Neural cell (in vitro differentiated cells): ENCODE results near the gene VSTM2B. TPM values are rescaled to one million over a fixed set of nuclear protein-coding genes. Genes with fewer than 3 reads are reported as not detected.

Experiments
- H2AFZ ChIP-seq: fragments of 200-600, 300-800 bp; sonication (generic), shearing (Covaris generic); 2 replicates; pipeline ENCODE4 v1.6.0; 2014; ENCODE audit warnings: low read depth, mild to moderate bottlenecking, antibody characterized with exemption, low read length, moderate library complexity
- H3F3A ChIP-seq: fragments of 200-600 bp; shearing (Covaris generic); 2 replicates; pipeline ENCODE4 v1.6.1; 2016; ENCODE audit warnings: mild to moderate bottlenecking, moderate library complexity, mixed read lengths, antibody characterized with exemption, low read length; ENCODE audit not compliant: insufficient read depth, poor library complexity, severe bottlenecking
- H3K27ac ChIP-seq: fragments of 200-600, 300-800 bp; sonication (generic), shearing (Covaris generic); 2 replicates; pipeline ENCODE4 v1.5.1; 2014; ENCODE audit warnings: mild to moderate bottlenecking, low read length, moderate library complexity
- H3K27me3 ChIP-seq: fragments of 300-800, 200-600 bp; sonication (generic), shearing (Covaris generic); 2 replicates; pipeline ENCODE4 v1.6.0; 2014; ENCODE audit warnings: mild to moderate bottlenecking, low read depth, low read length, moderate library complexity; ENCODE audit not compliant: insufficient read depth
- H3K36me3 ChIP-seq: fragments of 300-800, 200-600 bp; sonication (generic), shearing (Covaris generic); 2 replicates; pipeline ENCODE4 v1.5.1; 2014; ENCODE audit warnings: mild to moderate bottlenecking, antibody characterized with exemption, low read length, moderate library complexity; ENCODE audit not compliant: insufficient read depth
- H3K4me2 ChIP-seq: fragments of 300-800, 200-600 bp; sonication (generic), shearing (Covaris generic); 2 replicates; pipeline ENCODE4 v1.6.0; 2014; ENCODE audit warnings: mild to moderate bottlenecking, low read length
- H3K4me3 ChIP-seq: fragments of 300-800, 200-600 bp; sonication (generic), shearing (Covaris generic); 2 replicates; pipeline ENCODE4 v1.5.1; 2014; ENCODE audit warnings: mild to moderate bottlenecking, low read length, moderate library complexity
- H3K79me2 ChIP-seq: fragments of 200-600 bp; shearing (Covaris generic); replicated peaks from 2 replicates; pipeline ENCODE4 v1.6.0; 2014; ENCODE audit warnings: mild to moderate bottlenecking, low read length, moderate library complexity; ENCODE audit not compliant: insufficient read depth
- H3K9ac ChIP-seq: fragments of 300-800, 200-600 bp; sonication (generic), shearing (Covaris generic); 2 replicates; pipeline ENCODE4 v1.6.1; 2016; ENCODE audit warnings: mild to moderate bottlenecking, low read length, mixed read lengths
- H3K9me2 ChIP-seq: fragments of 200-600 bp; shearing (Covaris generic); 2 replicates; pipeline ENCODE4 v1.6.1; 2016; ENCODE audit warnings: mild to moderate bottlenecking, low read length, mixed read lengths; ENCODE audit not compliant: insufficient read depth
- H3K9me3 ChIP-seq: fragments of 200-600, 300-800 bp; sonication (generic), shearing (Covaris generic); 2 replicates; pipeline ENCODE4 v1.6.1; 2016; ENCODE audit warnings: mild to moderate bottlenecking, mixed run types, low read length, moderate library complexity, mixed read lengths
- H4K20me1 ChIP-seq: fragments of 200-600 bp; shearing (Covaris generic); 2 replicates; pipeline ENCODE4 v1.6.1; 2016; ENCODE audit warnings: mild to moderate bottlenecking, mixed run types; ENCODE audit not compliant: insufficient read depth
- EP300 ChIP-seq: fragments of 450-650 bp; conservative IDR thresholded peaks from 2 replicates; pipeline ENCODE4 v1.6.1; 2014; ENCODE audit warnings: antibody characterized with exemption, mild to moderate bottlenecking, moderate library complexity; ENCODE audit not compliant: poor library complexity, severe bottlenecking
- EZH2 ChIP-seq: fragments of 200-600, 300-800 bp; shearing (Covaris generic), sonication (generic); IDR thresholded peaks from 2 replicates; pipeline ENCODE4 v1.6.1; 2014; ENCODE audit warnings: antibody characterized with exemption, low read length, borderline replicate concordance, mild to moderate bottlenecking; ENCODE audit not compliant: insufficient read depth, poor library complexity, severe bottlenecking
- MXI1 ChIP-seq: fragments of 450-650 bp; conservative IDR thresholded peaks from 2 replicates; pipeline ENCODE4 v1.6.1; 2014; ENCODE audit warnings: antibody characterized with exemption, mild to moderate bottlenecking; ENCODE audit not compliant: poor library complexity, severe bottlenecking
- POLR2AphosphoS5 ChIP-seq: IDR thresholded peaks from 2 replicates; pipeline ENCODE4 v1.6.1; 2012
- RAD21 ChIP-seq: fragments of 450-650 bp; conservative IDR thresholded peaks from 2 replicates; pipeline ENCODE4 v1.6.1; 2014; ENCODE audit warnings: antibody characterized with exemption, mild to moderate bottlenecking, moderate library complexity
- SMC3 ChIP-seq: fragments of 450-650 bp; conservative IDR thresholded peaks from 2 replicates; pipeline ENCODE4 v1.6.1; 2014; ENCODE audit warnings: antibody characterized with exemption, mild to moderate bottlenecking, moderate library complexity; ENCODE audit not compliant: poor library complexity
- TAF1 ChIP-seq: IDR thresholded peaks from 2 replicates; pipeline ENCODE4 v1.6.1; 2012; ENCODE audit warnings: low read depth
- polyA plus RNA-seq: library from polyadenylated mRNA; depleted of rRNA; stranded (reverse); fragments of >200 nt; gene quantifications from 2 replicates; pipeline ENCODE4 v1.2.3, GENCODE V29; 2014
- TF ChIP-seq, protein P1 (sequence below): IDR thresholded peaks from 2 replicates; pipeline ENCODE4 v1.6.1; 2012; ENCODE audit warnings: borderline replicate concordance
- TF ChIP-seq, protein P2 (sequence below): fragments of 450-650 bp; IDR thresholded peaks from 2 replicates; pipeline ENCODE4 v1.5.1; 2014; ENCODE audit warnings: antibody characterized with exemption, mild to moderate bottlenecking, moderate library complexity; ENCODE audit not compliant: poor library complexity, severe bottlenecking

The VSTM2B gene
- polyA plus RNA-seq, 1 donor from 2014 or later: 24.4 TPM

DNA sequence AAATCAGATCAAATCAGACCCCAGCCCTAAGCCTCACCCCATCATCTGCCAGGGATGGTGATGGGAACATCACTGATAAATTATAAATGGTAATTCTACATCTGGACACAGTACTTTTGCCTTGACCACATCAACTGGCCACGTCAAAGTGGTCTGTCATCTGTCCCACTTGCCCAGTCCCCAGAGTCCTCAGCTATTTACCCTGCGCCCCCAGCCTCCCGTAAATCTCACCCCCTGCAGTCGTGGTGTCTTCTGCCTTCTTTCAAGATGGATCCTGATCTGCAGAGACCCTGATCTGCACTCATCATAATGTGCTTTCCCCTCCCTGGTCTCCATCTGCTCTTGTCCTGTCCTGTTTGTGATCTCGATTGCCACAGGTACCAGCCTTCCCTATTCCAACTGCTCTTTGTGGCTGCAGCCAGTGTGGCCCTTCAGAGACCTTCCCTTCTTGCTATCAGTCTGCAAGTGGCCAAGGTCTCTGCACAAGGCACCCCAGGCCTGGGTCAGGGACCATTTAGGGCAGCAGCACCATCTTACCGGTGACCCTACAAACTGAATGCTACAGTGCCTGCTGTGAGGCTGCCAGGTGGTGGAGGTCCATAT, 53.6 kb downstream of the VSTM2B start:
- TF ChIP-seq MXI1 (no peak), EP300 (no peak), RAD21 (no peak), POLR2AphosphoS5 (no peak), TAF1 (no peak)
- Histone ChIP-seq H3K27me3 (no peaks in the 10 kb centered on the region), H3K9ac (no peak overlapping the region), H3K4me3 (no peak overlapping the region), H3K27ac (no peak overlapping the region), H4K20me1 (no peaks in the 10 kb centered on the region), H2AFZ (no peak overlapping the region), H3K4me2 (no peak overlapping the region), H3K36me3 (no peaks in the 10 kb centered on the region), H3K79me2 (no peaks in the 10 kb centered on the region), H3F3A (no peaks in the 10 kb centered on the region), H3K9me3 (no peaks in the 10 kb centered on the region), H3K9me2 (no peaks in the 10 kb centered on the region)

DNA sequence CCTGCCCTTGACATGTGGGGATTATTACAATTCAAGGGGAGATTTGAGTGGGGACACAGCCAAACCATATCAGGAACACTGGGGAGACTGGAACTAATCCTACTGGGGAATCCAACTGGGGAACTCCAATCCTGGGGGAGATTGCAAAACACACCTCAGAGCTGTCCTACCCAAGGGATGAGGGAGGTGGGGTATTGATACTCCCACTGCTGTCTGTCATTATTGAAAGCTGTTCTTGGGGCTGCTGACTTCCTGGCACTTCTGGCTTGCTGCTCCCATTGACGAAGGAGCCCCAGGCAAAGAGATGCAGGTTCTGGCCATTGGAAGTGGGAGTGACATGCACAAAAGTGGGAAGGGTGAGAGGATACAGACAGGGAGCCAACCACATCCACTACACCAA, 55.6 kb downstream of the VSTM2B start:
- Histone ChIP-seq H3K9me3 (no peaks in the 10 kb centered on the region), H3K4me3 (no peak overlapping the region), H3F3A (no peaks in the 10 kb centered on the region), H3K27me3 (no peaks in the 10 kb centered on the region), H3K27ac (no peak overlapping the region), H4K20me1 (no peaks in the 10 kb centered on the region), H3K79me2 (no peaks in the 10 kb centered on the region), H3K9me2 (no peaks in the 10 kb centered on the region), H2AFZ (no peak overlapping the region), H3K4me2 (no peak overlapping the region), H3K36me3 (no peaks in the 10 kb centered on the region), H3K9ac (no peak overlapping the region)
- TF ChIP-seq EZH2 (no peak), TAF1 (no peak), RAD21 (no peak), EP300 (no peak), SMC3 (no peak), MXI1 (no peak), POLR2AphosphoS5 (no peak)
- TF ChIP-seq, protein P1, sequence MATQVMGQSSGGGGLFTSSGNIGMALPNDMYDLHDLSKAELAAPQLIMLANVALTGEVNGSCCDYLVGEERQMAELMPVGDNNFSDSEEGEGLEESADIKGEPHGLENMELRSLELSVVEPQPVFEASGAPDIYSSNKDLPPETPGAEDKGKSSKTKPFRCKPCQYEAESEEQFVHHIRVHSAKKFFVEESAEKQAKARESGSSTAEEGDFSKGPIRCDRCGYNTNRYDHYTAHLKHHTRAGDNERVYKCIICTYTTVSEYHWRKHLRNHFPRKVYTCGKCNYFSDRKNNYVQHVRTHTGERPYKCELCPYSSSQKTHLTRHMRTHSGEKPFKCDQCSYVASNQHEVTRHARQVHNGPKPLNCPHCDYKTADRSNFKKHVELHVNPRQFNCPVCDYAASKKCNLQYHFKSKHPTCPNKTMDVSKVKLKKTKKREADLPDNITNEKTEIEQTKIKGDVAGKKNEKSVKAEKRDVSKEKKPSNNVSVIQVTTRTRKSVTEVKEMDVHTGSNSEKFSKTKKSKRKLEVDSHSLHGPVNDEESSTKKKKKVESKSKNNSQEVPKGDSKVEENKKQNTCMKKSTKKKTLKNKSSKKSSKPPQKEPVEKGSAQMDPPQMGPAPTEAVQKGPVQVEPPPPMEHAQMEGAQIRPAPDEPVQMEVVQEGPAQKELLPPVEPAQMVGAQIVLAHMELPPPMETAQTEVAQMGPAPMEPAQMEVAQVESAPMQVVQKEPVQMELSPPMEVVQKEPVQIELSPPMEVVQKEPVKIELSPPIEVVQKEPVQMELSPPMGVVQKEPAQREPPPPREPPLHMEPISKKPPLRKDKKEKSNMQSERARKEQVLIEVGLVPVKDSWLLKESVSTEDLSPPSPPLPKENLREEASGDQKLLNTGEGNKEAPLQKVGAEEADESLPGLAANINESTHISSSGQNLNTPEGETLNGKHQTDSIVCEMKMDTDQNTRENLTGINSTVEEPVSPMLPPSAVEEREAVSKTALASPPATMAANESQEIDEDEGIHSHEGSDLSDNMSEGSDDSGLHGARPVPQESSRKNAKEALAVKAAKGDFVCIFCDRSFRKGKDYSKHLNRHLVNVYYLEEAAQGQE: no peak
- TF ChIP-seq, protein P2, sequence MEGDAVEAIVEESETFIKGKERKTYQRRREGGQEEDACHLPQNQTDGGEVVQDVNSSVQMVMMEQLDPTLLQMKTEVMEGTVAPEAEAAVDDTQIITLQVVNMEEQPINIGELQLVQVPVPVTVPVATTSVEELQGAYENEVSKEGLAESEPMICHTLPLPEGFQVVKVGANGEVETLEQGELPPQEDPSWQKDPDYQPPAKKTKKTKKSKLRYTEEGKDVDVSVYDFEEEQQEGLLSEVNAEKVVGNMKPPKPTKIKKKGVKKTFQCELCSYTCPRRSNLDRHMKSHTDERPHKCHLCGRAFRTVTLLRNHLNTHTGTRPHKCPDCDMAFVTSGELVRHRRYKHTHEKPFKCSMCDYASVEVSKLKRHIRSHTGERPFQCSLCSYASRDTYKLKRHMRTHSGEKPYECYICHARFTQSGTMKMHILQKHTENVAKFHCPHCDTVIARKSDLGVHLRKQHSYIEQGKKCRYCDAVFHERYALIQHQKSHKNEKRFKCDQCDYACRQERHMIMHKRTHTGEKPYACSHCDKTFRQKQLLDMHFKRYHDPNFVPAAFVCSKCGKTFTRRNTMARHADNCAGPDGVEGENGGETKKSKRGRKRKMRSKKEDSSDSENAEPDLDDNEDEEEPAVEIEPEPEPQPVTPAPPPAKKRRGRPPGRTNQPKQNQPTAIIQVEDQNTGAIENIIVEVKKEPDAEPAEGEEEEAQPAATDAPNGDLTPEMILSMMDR: no peak
